GM18870 (cell line): ENCODE data around the gene TBC1D5.
A peak's percentile ranks its signal among the peaks of the same experiment; 100 is the strongest.
"Not testable (repeated sequence)": the region's sequence is repeated elsewhere in the genome, so short reads cannot be mapped to it uniquely, and the experiment has no call there.

Source experiments
- ATAC-seq: cut with Tn5 transposase; IDR thresholded peaks from one replicate; pipeline ENCODE4 v1.9.1; 2021; ENCODE audit warnings: moderate library complexity; ENCODE audit not compliant: unreplicated experiment

Gene TBC1D5

GRCh38 chr3:17752436-17752835, 10.0 kb upstream of the TBC1D5 start:
- ATAC-seq: no peak

GRCh38 chr3:17749705-17750293, 7.4 kb upstream of the TBC1D5 start:
- peak; percentile 40 for ATAC-seq

- peak; percentile 26 for ATAC-seq
Measured at GRCh38 chr3:17749281-17749680, 6.8 kb upstream of the TBC1D5 start.

GRCh38 chr3:17747890-17748247, 5.4 kb upstream of the TBC1D5 start:
- no peak for ATAC-seq

GRCh38 chr3:17747174-17747889, 4.9 kb upstream of the TBC1D5 start:
- ATAC-seq: peak; percentile 77

- ATAC-seq: no peak
Measured at GRCh38 chr3:17745894-17746293, 3.5 kb upstream of the TBC1D5 start.

- ATAC-seq: no peak
Measured at GRCh38 chr3:17745301-17745700, 2.9 kb upstream of the TBC1D5 start.

- ATAC-seq: no peak
Measured at GRCh38 chr3:17744693-17745092, 2.3 kb upstream of the TBC1D5 start.

GRCh38 chr3:17743658-17743995, 1.2 kb upstream of the TBC1D5 start:
- no peak for ATAC-seq

- peak; percentile 2 for ATAC-seq
Measured at GRCh38 chr3:17742880-17743657, 638 bp upstream of the TBC1D5 start.

GRCh38 chr3:17741621-17742101, 770 bp downstream of the TBC1D5 start:
- peak; percentile 4 for ATAC-seq

- ATAC-seq: no peak
Measured at GRCh38 chr3:17740721-17741141, 1.7 kb downstream of the TBC1D5 start.

GRCh38 chr3:17738921-17739320, 3.5 kb downstream of the TBC1D5 start:
- no peak for ATAC-seq

- no peak for ATAC-seq
Measured at GRCh38 chr3:17738219-17738618, 4.2 kb downstream of the TBC1D5 start.

- no peak for ATAC-seq
Measured at GRCh38 chr3:17737591-17737990, 4.8 kb downstream of the TBC1D5 start.

- ATAC-seq: not testable (repeated sequence)
Measured at GRCh38 chr3:17735362-17735761, 7.1 kb downstream of the TBC1D5 start.

GRCh38 chr3:17733768-17734167, 8.7 kb downstream of the TBC1D5 start:
- no peak for ATAC-seq

- ATAC-seq: no peak
Measured at GRCh38 chr3:17733215-17733614, 9.2 kb downstream of the TBC1D5 start.

GRCh38 chr3:17730318-17730967, 12.0 kb downstream of the TBC1D5 start:
- ATAC-seq: no peak

GRCh38 chr3:17726313-17726712, 16.1 kb downstream of the TBC1D5 start:
- ATAC-seq: no peak

GRCh38 chr3:17725844-17726243, 16.6 kb downstream of the TBC1D5 start:
- ATAC-seq: not testable (repeated sequence)
